Stimulated activated CD4-positive, alpha-beta T cell treated with anti-CD3 and anti-CD28 coated beads, Interleukin-1b, Interleukin-23, amount 100 ng/mL, for 24 hours (primary cell): ENCODE data around the gene DCLK1.

Source experiments
- DNase-seq, 4 experiments: peaks; one replicate each; pipeline ENCODE4 v3.0.0-alpha.2; 2020; ENCODE audit warnings: low read depth in 4 of 4, low spot score in 1 of 4

DCLK1 gene

GRCh38 chr13:35764326-35765015, 366.7 kb downstream of the DCLK1 start:
- no peak for DNase-seq

GRCh38 chr13:35763782-35764123, 367.4 kb downstream of the DCLK1 start:
- no peak for DNase-seq

GRCh38 chr13:35763060-35763781, 368.0 kb downstream of the DCLK1 start:
- no peak for DNase-seq

- no peak for DNase-seq
Observed at GRCh38 chr13:35761440-35762252, 369.5 kb downstream of the DCLK1 start.

- DNase-seq: no peak
Observed at GRCh38 chr13:35760735-35761281, 370.4 kb downstream of the DCLK1 start.

GRCh38 chr13:35747594-35747993, 383.6 kb downstream of the DCLK1 start:
- no peak for DNase-seq

- no peak for DNase-seq
Observed at GRCh38 chr13:35744566-35745178, 386.5 kb downstream of the DCLK1 start.

GRCh38 chr13:35744144-35744543, 387.0 kb downstream of the DCLK1 start:
- no peak for DNase-seq

GRCh38 chr13:35743165-35743564, 388.0 kb downstream of the DCLK1 start:
- no peak for DNase-seq

- no peak for DNase-seq
Observed at GRCh38 chr13:35741657-35742056, 389.5 kb downstream of the DCLK1 start.

GRCh38 chr13:35736876-35737275, 394.3 kb downstream of the DCLK1 start:
- DNase-seq: no peak

GRCh38 chr13:35733827-35734226, 397.4 kb downstream of the DCLK1 start:
- no peak for DNase-seq

GRCh38 chr13:35732565-35732964, 398.6 kb downstream of the DCLK1 start:
- DNase-seq: no peak

- no peak for DNase-seq
Observed at GRCh38 chr13:35731471-35731870, 399.7 kb downstream of the DCLK1 start.

GRCh38 chr13:35729926-35730627, 401.1 kb downstream of the DCLK1 start:
- DNase-seq: no peak

GRCh38 chr13:35727881-35728280, 403.3 kb downstream of the DCLK1 start:
- DNase-seq: no peak

- no peak for DNase-seq
Observed at GRCh38 chr13:35724446-35724845, 406.7 kb downstream of the DCLK1 start.

- DNase-seq: no peak
Observed at GRCh38 chr13:35723821-35724220, 407.4 kb downstream of the DCLK1 start.

- no peak for DNase-seq
Observed at GRCh38 chr13:35723053-35723461, 408.1 kb downstream of the DCLK1 start.

GRCh38 chr13:35722458-35723052, 408.6 kb downstream of the DCLK1 start:
- no peak for DNase-seq
